Spleen (tissue), 7 donors: ENCODE results near the gene PEX26.

Experiments used
- POLR2A ChIP-seq, 3 donors: fragments of 450-650 bp; IDR thresholded peaks; one replicate each; pipeline ENCODE4 v1.5.1; 2017; ENCODE audit warnings: antibody characterized with exemption in 3 of 3, mild to moderate bottlenecking in 1 of 3
- POLR2AphosphoS5 ChIP-seq, 3 donors: sonication (generic); formaldehyde crosslinking; IDR thresholded peaks; one replicate each; pipeline ENCODE4 v1.5.1; 2017; ENCODE audit warnings: antibody characterized with exemption in 3 of 3
- TF ChIP-seq, protein P1 (sequence below), 11 experiments: fragments of 200-600 bp in 7 of 11; fragments of 450-650 bp in 4 of 11; sonication (generic) in 4 of 11; IDR thresholded peaks in 8 of 11; conservative IDR thresholded peaks in 3 of 11; 1 replicate in 7 of 11; 2 replicates in 4 of 11; pipeline versions ENCODE4 v1.4.0 to v1.8.0; 2016 to 2021; ENCODE audit warnings: antibody characterized with exemption in 11 of 11, inconsistent platforms in 4 of 11, mild to moderate bottlenecking in 1 of 11
- donor health status: DM: no; HTN: no; CAD: no; lungs with moderate emphysema.
- donor health status: DM: no; HTN: no; CAD: no.
- donor health status: DM: no; HTN: no; CAD: no.

GRCh38 chr22:18088825-18089568, 11.2 kb downstream of the PEX26 start:
- TF ChIP-seq, protein P1, sequence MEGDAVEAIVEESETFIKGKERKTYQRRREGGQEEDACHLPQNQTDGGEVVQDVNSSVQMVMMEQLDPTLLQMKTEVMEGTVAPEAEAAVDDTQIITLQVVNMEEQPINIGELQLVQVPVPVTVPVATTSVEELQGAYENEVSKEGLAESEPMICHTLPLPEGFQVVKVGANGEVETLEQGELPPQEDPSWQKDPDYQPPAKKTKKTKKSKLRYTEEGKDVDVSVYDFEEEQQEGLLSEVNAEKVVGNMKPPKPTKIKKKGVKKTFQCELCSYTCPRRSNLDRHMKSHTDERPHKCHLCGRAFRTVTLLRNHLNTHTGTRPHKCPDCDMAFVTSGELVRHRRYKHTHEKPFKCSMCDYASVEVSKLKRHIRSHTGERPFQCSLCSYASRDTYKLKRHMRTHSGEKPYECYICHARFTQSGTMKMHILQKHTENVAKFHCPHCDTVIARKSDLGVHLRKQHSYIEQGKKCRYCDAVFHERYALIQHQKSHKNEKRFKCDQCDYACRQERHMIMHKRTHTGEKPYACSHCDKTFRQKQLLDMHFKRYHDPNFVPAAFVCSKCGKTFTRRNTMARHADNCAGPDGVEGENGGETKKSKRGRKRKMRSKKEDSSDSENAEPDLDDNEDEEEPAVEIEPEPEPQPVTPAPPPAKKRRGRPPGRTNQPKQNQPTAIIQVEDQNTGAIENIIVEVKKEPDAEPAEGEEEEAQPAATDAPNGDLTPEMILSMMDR (IDR thresholded peaks at IDR 0.05 in 8 of 11, conservative IDR thresholded peaks at IDR 0.05 in 3 of 11): no peak
- no peak for TF ChIP-seq POLR2AphosphoS5 (IDR thresholded peaks at IDR 0.05)
- no peak for TF ChIP-seq POLR2A (IDR thresholded peaks at IDR 0.05)
